OCI-LY3 (cell line): ENCODE measurements around the gene HCN1.

ENCODE experiments used
- H2AFZ ChIP-seq: fragments of 200-600, 300-600 bp; shearing (Covaris generic); 2 replicates; pipeline ENCODE4 v1.6.0; 2014; ENCODE audit warnings: antibody characterized with exemption, low read depth, low read length
- H3K27ac ChIP-seq: fragments of 200-600, 300-600 bp; sonication (generic); 2 replicates; pipeline ENCODE4 v1.5.1; 2014; ENCODE audit warnings: mild to moderate bottlenecking, low read length, moderate library complexity, mixed read lengths
- H3K27me3 ChIP-seq: fragments of 200-600, 300-600 bp; sonication (generic); 2 replicates; pipeline ENCODE4 v1.6.1; 2014; ENCODE audit warnings: low read depth, low read length, mixed read lengths
- H3K36me3 ChIP-seq: fragments of 200-600, 300-600 bp; sonication (generic); replicated peaks from 2 replicates; pipeline ENCODE3; 2014; ENCODE audit warnings: low read depth, low read length, mixed read lengths
- H3K4me1 ChIP-seq: fragments of 300-600, 200-600 bp; sonication (generic); 2 replicates; pipeline ENCODE4 v1.6.1; 2014; ENCODE audit warnings: low read length, mixed read lengths
- H3K4me2 ChIP-seq: fragments of 200-600, 300-600 bp; sonication (generic); 2 replicates; pipeline ENCODE4 v1.6.1; 2014; ENCODE audit warnings: low read length, mixed read lengths
- H3K4me3 ChIP-seq: fragments of 300-600, 200-600 bp; sonication (generic); 2 replicates; pipeline ENCODE4 v1.5.1; 2014; ENCODE audit warnings: antibody characterized with exemption, mild to moderate bottlenecking, low read length, moderate library complexity
- H3K79me2 ChIP-seq: fragments of 300-600, 200-600 bp; shearing (Covaris generic); 2 replicates; pipeline ENCODE4 v1.6.1; 2014; ENCODE audit warnings: mild to moderate bottlenecking, low read length, mixed read lengths
- H3K9ac ChIP-seq: fragments of 300-600, 200-600 bp; shearing (Covaris generic); 2 replicates; pipeline ENCODE4 v1.6.0; 2014; ENCODE audit warnings: mild to moderate bottlenecking, low read length, moderate library complexity
- H3K9me3 ChIP-seq: fragments of 200-600, 300-600 bp; shearing (Covaris generic); 2 replicates; pipeline ENCODE4 v1.6.1; 2014; ENCODE audit warnings: low read length, mixed read lengths; ENCODE audit not compliant: insufficient read depth
- H4K20me1 ChIP-seq: fragments of 200-600, 300-600 bp; sonication (generic); 2 replicates; pipeline ENCODE4 v1.6.1; 2016; ENCODE audit warnings: low read length, mixed read lengths; ENCODE audit not compliant: insufficient read depth
- CTCF ChIP-seq: fragments of 200-600, 300-600 bp; sonication (generic); IDR thresholded peaks from 2 replicates; pipeline ENCODE4 v1.5.1; 2014; ENCODE audit warnings: antibody characterized with exemption, low read length, low read depth
- EZH2phosphoT487 ChIP-seq: fragments of 200-600 bp; shearing (Covaris generic); IDR thresholded peaks from 2 replicates; pipeline ENCODE4 v1.6.1; 2018; ENCODE audit warnings: antibody characterized with exemption, mixed run types, low read depth

HCN1 gene

GRCh38 chr5:45288746-45289145 lies 407.4 kb downstream of the HCN1 start:
- Histone ChIP-seq H3K27me3 (no peaks in the 10 kb centered on the region), H3K27ac (no peak overlapping the region), H4K20me1 (no peaks in the 10 kb centered on the region), H3K79me2 (no peaks in the 10 kb centered on the region), H2AFZ (no peak overlapping the region), H3K4me1 (no peaks in the 10 kb centered on the region), H3K36me3 (no peaks in the 10 kb centered on the region), H3K4me3 (no peak overlapping the region), H3K9me3 (no peaks in the 10 kb centered on the region), H3K4me2 (no peak overlapping the region), H3K9ac (no peak overlapping the region)
- TF ChIP-seq CTCF = no peak
- TF ChIP-seq EZH2phosphoT487 = no peak

- Histone ChIP-seq H3K27ac (no peak overlapping the region), H3K9me3 (no peaks in the 10 kb centered on the region)
Measured at GRCh38 chr5:45284436-45284835, 411.7 kb downstream of the HCN1 start.

GRCh38 chr5:45281081-45281480 lies 415.1 kb downstream of the HCN1 start:
- Histone ChIP-seq H3K36me3 (no peaks in the 10 kb centered on the region), H4K20me1 (no peaks in the 10 kb centered on the region), H2AFZ (no peak overlapping the region), H3K27me3 (no peaks in the 10 kb centered on the region), H3K4me1 (no peaks in the 10 kb centered on the region), H3K9me3 (no peaks in the 10 kb centered on the region), H3K4me3 (no peak overlapping the region), H3K4me2 (no peak overlapping the region), H3K27ac (no peak overlapping the region), H3K9ac (no peak overlapping the region), H3K79me2 (no peaks in the 10 kb centered on the region)
- TF ChIP-seq CTCF (no peak), EZH2phosphoT487 (no peak)

More at GRCh38 chr5:45284436-45284835, 411.7 kb downstream of the HCN1 start:
- H3K36me3 ChIP-seq = no peaks in the 10 kb centered on the region
- H3K79me2 ChIP-seq = no peaks in the 10 kb centered on the region
- no peak for TF ChIP-seq CTCF
- no peak for TF ChIP-seq EZH2phosphoT487
- no peak overlapping the region for H3K4me3 ChIP-seq
- no peaks in the 10 kb centered on the region for H4K20me1 ChIP-seq
- H3K4me1 ChIP-seq = no peaks in the 10 kb centered on the region
- no peak overlapping the region for H3K4me2 ChIP-seq
- H3K9ac ChIP-seq = no peak overlapping the region
- H2AFZ ChIP-seq = no peak overlapping the region
- H3K27me3 ChIP-seq = no peaks in the 10 kb centered on the region

GRCh38 chr5:45279109-45279508 lies 417.1 kb downstream of the HCN1 start:
- H3K27ac ChIP-seq = no peak overlapping the region
- H3K27me3 ChIP-seq = no peaks in the 10 kb centered on the region
- H3K4me3 ChIP-seq = no peak overlapping the region
- no peak overlapping the region for H2AFZ ChIP-seq
- no peaks in the 10 kb centered on the region for H3K36me3 ChIP-seq
- H3K4me1 ChIP-seq = no peaks in the 10 kb centered on the region
- no peak overlapping the region for H3K9ac ChIP-seq
- H3K9me3 ChIP-seq = no peaks in the 10 kb centered on the region
- TF ChIP-seq EZH2phosphoT487 (no peak), CTCF (no peak)
- no peak overlapping the region for H3K4me2 ChIP-seq
- H3K79me2 ChIP-seq = no peaks in the 10 kb centered on the region
- no peaks in the 10 kb centered on the region for H4K20me1 ChIP-seq
